Transverse colon (tissue), 4 donors: ENCODE measurements around the gene NXF3.

Experiments used
- CTCF ChIP-seq, 5 experiments: fragments of 200-600 bp in 3 of 5; fragments of 450-650 bp in 2 of 5; sonication (generic) in 3 of 5; IDR thresholded peaks; 1 replicate in 2 of 5; 2 replicates in 3 of 5; pipeline ENCODE4 v1.5.1; 2016 to 2017; ENCODE audit warnings: antibody characterized with exemption in 5 of 5, inconsistent platforms in 3 of 5, mild to moderate bottlenecking in 2 of 5, moderate library complexity in 1 of 5
- EP300 ChIP-seq: sonication (generic); formaldehyde crosslinking; IDR thresholded peaks from one replicate; pipeline ENCODE4 v1.6.1; 2017; ENCODE audit warnings: antibody characterized with exemption, low read depth
- POLR2A ChIP-seq: fragments of 450-650 bp; IDR thresholded peaks from one replicate; pipeline ENCODE4 v1.6.1; 2016; ENCODE audit warnings: antibody characterized with exemption, mild to moderate bottlenecking, moderate library complexity
- POLR2AphosphoS5 ChIP-seq, 3 donors: sonication (generic); formaldehyde crosslinking; IDR thresholded peaks; one replicate each; pipeline ENCODE4 v1.6.1; 2016; ENCODE audit warnings: antibody characterized with exemption in 3 of 3

GRCh38 chrX:103063191-103063845, 29.6 kb downstream of the NXF3 start:
- TF ChIP-seq POLR2A (no peak), CTCF (IDR thresholded peaks at IDR 0.05) (no peak), POLR2AphosphoS5 (IDR thresholded peaks at IDR 0.05) (no peak), EP300 (no peak)
